Hypothalamus (tissue), 51 donors: ENCODE results near the gene NECAB2.

Experiments
- DNase-seq, 51 donors: peaks; one replicate each; lab custom pipeline; 2025; lab: John Stamatoyannopoulos, UW

NECAB2 gene

DNA sequence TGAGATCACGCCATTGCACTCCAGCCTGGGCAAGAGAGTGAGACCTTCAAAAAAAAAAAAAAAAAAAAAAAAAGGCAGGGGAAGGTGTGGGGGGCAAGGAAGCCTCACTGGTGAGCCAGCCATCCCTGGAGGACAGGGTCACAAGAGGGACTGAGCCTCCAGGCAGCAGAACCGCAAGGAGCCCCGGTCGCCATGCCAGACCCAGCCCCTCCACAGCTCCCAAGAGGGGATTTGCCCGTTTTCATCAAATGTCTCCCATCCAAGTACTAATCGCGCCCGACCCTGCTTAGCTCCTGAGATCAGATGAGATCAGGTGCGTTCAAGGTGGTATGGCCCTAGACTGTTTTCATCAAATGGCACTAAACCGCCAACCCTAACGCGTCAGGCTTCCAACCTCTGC, 71.7 kb downstream of the NECAB2 start:
- no peak for DNase-seq

DNA sequence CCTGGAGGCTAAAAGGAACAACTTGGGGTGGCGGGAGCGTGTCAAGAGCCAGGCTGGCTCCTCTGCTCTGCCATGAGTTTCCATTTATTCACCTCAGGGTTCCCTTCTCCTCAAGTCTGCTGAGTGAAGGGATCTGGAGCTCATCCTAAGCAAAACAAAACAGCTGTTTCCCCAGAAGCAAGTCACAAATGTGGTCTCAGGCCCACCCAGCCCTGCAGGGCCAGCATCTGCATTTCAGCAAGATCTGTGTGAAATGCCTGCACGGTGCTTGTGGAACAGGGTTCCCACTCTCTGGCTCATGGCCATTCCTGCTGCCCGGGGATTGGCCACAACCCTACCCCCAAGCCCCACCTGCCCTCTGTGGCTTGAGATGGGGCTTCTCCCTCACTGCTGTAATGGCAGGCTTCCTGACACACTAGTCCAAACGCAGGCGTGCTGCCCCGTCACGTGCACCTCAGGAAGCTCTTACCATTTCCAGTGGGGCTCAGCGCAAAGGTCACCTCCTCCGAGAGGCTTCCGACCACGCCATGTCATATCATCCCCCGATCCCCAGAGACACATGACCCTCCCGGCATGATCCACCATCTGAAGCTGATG, 72.3 kb downstream of the NECAB2 start:
- DNase-seq, result no peak

DNA sequence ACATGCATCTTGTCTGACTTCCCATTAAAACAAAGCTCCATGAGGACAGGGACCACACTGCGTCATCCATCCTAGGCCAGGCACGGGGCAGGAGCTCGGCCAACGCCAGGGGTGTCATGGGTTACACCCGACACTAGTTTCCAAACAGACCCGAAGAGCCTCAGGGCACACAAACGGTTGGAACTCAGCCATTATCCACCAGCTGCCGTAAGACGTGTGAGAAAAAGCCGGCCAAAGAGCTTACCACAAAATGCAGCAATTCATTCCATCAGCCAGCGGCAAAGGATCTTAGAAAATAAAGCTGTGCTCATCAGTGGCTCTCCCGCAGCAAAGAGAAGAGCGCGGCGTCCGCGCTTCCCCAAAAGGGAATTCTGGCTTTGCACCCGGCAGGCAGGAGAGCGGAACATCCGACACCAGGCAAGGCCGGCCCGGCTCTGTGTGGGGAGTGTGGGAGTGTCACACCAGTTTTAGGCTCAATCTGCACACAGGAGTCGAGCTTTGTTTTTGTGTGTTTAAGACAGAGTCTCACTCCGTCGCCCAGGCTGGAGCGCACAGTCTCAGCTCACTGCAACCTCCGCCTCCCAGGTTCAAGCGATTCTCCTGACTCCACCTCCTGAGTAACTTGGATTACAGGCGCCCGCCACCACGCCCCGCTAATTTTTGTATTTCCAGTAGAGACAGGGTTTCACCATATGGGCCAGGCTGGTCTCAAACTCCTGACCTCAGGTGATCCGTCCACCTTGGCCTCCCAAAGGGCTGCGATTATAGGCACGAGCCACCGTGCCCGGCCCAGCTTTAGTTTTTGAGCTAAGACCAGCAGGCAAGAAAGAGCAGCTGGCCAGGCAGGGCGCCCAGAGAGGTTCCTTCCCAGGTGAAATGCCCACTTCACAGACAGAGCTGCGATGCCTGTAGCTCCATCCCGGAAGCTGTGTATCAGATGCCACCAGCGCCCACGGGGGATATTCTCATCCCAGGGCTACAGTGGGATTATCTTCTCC, 73.1 kb downstream of the NECAB2 start:
- peak in 8 of 51 donors; percentile 10 to 26 (median 18) for DNase-seq

DNA sequence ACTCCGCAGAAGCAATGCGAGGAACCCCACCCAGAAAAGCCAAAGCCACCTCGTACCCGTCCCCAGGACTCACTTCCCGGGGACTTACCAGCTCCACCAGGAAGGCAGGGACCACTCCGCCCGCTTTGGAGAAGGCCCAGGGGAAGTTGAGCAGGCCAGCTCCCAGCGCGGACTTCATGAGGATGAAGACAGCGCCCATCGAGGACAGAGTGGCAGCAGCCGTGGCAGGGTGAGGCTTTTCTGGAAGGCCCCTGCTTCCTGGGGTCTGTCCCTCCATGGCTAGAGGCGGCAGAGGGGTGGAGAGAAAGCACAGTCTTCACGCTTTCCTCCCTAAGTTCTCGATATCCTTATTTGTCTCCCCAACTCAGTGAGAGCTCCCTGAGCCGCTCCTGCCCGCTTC, 73.8 kb downstream of the NECAB2 start:
- DNase-seq, result no peak

DNA sequence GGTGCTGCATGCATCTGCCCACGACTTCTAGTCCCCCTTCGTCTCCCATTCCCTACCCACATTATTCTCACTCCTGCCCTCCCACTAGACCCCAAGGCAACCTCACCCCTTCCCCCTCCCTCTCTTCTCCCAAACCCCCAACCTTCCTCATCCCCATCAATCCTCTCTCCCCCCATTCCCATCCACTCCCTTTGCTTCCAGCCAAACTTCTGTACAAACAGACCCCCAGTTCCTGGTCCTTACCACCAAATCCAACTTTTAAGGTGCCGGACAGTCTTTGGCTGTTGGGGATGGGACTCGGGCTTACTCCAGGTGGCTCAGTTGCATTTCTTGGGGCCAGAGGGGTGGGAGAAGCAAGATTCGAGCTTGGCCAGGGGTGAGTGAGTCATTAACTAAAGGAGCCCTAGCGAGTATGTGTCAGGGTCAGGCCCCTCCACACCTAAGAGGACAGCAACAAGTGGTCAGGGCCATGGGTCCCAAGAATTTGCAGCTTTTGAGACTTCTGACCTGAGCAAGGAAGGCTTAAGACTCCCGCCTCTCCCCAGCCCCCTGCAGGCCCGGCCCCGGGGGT, 74.3 kb downstream of the NECAB2 start, which contains the start of gene SLC38A8:
Gene SLC38A8, minus strand, starts transcription at position 488 of the 571 bp plus-strand sequence. CDS start 638 bp downstream, outside the sequence.
- no peak for DNase-seq

DNA sequence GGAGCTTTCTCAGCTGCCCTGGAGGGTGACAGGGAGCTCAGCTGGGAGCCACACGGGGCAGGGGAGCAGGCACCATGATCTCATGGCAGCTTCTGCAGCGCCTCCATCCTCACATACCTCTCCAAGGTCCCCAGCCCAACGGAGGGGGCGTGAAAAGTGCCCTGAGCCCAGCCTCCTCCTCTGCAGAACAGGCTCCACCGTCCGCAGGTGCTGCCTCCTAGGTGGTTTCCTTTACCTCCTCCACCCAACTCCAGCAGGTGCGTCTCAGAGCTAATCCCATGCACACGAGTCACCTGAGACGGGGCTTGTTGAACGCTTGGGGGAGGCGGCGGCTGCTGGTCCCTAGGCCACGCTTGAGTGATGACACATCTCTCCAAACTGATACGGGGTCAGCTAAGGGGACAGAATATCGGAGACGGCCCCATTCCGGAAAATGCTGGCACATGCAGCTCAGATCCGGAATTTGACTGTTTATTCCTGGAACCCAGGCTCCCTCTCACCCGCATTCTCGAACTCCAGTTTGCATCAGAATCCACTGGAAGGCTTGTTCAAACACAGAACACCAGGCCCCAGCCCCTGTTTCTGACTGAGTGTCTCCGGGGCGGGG, 74.9 kb downstream of the NECAB2 start:
- DNase-seq, result no peak

DNA sequence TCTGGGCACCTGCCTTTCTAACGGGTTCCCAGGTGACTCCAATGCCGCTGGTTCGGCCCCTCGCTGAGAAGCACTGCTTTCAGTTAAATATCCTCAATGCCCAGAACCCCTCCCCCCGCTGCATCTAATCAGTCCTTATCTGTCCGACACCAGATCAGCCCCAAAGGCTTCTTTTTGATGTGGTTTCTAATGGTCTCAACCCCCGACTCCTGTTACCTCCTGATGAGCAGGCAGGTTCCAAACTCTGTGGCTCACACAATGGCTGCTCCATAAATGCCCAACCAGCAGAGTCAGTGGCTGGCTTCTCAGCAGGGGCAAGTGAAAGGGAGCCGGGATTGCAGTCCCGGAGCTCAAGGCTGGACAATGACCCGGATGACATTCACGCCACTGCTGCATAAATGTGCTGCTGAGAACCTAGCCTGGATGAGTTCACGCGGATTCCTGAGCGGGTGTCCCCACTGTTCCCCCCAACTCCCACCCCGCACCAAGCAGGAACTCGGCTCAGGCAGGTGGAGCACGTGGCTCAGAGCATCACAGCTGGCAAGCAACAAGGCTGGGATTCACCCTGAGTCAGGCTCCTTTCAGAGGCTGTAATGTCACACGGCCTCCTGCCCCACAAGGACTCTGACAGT, 75.6 kb downstream of the NECAB2 start:
- DNase-seq, result no peak

DNA sequence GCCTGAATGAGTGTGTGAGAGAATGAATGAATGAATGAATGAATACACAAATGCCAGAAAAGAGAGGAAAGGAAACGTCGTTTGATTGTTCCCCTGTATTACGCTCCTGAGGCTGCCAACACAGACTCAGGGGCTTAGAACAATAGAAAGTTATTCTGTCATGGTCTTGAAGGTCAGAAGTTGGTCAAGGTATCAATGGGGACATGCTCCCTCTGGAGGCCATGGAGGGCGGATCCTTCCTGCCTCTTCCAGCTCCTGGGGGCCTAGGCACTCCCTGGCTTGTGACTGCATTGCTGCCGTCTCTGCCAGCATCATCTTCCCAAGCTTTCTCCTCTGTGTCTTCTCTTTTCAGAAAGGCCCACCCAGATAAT, 76.1 kb downstream of the NECAB2 start:
- no peak for DNase-seq

DNA sequence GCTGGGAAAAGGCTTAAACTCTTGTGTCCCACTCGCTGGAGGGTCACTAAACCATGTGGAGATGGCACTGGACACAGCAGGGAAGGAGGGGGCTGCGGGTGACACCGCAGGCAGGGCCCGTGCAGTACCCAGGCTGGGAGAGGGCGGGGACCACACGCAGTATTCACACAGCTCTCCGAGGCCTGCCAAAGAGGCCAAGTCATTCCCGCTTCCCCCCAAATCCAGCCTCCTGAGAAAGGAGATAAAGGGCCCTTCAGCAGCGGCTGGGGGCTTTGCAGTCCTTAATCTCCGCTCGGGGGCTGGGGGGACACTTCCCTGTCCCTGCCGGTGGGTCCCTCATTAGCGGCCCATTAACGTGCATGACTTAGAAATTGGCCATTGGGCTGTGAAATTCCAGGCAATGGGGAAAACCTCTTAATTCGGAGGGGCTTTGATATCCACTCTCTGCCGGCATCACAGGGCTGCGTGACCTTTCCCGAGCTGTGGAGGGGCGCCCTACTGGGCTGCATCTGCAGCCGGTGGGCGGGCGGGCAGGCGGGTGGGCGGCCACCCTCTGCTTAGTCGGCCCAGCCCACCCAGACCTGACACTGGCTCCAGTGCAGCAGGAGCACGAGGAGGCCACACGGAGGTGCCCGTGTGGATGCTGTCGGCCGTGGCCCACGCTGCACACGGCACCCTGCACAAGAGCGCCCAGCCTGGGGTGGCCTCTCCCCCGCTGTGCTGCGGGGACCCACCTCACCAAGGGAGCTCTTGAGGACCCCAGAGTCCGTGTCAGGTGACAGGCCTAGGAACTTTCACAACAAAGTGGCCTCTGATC, 77.2 kb downstream of the NECAB2 start:
- DNase-seq, result no peak

DNA sequence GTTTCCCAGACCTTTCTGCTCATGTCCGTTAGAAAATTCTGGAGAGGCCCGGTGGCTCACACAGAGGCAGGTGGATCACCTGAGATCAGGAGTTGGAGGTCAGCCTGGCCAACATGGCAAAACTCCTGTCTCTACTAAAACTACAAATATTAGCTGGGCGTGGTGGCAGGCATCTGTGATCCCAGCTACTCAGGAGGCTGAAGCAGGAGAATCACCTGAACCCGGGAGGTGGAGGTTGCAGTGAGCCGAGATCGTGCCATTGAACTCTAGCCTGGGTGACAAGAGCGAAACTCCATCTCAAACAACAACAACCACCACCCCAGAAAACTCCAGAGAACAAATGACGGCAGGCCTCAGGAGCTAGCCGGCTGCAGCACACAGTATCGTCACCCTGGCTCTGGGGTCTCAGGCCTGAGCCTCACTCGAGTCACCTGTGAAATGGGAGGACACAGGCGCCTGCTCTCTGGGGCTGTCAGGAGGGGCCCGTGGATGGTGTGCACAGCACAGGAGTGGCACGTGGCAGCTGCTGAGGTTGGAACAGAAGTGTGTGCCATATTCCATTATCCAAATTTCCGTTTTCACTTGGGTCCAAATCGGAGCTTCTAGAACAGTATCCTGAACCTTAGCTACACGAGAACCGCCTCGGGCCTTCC, 77.9 kb downstream of the NECAB2 start:
- DNase-seq, result no peak

DNA sequence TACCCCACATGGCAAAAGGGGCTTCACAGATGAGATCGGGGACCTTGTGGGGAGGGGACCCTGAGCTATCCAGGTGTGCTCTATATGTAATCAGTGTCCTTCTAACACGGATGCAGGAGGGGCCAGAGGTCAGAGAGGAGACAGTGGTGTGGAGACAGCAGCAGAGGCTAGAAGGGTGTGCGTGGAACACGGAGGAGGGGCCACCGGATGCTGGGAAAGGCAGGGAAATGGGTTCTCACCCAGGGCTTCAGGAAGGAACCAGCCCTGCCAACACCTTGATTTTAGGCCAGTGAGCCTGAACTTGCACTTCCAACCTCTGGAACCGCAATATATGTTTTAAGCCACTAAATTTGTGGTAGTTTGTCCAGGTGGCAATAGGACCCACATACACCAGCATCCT, 79.2 kb downstream of the NECAB2 start:
- DNase-seq, result no peak

DNA sequence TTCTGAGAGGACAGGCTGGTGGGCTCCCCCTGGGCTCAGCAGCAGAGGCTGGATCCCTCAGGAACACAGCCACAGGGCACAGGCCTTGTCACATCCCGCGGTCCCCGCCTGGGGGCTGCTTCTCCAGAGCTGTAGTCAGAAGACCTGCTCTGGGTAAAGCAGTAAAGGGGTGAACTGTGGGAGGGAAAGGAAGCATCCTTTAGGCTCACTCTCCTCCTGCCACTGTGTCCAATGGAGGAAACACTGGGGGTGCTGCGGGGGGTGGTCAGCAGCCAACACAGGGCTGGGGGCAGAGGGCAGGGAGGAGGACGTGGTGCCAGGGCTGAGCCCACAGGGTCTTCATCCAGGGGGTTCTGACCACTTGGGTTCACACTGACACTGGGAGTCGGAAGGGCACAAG, 79.6 kb downstream of the NECAB2 start:
- no peak for DNase-seq

DNA sequence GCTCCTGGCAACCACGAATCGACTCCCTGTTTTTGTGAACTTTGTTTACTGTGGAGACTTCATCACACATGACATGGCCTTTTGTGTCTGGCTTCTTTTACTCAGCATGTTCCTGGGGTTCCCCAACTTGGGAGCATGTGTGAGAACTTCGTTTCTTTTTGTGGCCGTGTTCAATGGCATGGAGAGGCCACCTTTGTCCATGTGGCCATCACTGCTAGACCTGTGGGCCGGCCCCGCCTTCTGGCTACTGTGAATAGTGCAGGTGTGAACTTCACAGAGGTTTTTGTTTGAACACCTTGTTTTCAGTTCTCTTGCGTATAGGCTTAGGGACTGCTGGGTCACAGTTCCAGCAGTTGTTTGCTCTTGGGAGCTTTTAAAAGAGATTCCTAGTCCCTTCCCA, 80.2 kb downstream of the NECAB2 start:
- no peak for DNase-seq

DNA sequence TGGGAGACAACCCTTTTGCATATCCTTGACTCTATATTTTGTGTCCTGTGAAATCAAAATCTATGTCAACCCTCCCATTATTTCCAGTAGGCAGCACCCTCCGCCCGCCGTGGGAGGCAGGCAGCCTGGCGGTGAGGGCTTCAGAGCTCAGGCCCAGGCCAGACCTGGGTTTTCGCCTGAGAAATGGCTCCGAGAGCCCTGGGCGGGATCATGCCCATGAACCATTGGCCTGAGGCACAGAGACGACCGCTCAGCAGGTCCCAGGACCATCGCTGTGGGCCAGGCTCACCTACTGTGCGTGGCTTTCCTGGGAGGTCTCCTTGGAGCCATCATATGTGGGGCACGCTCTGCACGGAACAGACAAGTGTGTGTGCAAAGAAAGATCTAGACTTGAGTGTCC, 80.8 kb downstream of the NECAB2 start:
- DNase-seq, result no peak

DNA sequence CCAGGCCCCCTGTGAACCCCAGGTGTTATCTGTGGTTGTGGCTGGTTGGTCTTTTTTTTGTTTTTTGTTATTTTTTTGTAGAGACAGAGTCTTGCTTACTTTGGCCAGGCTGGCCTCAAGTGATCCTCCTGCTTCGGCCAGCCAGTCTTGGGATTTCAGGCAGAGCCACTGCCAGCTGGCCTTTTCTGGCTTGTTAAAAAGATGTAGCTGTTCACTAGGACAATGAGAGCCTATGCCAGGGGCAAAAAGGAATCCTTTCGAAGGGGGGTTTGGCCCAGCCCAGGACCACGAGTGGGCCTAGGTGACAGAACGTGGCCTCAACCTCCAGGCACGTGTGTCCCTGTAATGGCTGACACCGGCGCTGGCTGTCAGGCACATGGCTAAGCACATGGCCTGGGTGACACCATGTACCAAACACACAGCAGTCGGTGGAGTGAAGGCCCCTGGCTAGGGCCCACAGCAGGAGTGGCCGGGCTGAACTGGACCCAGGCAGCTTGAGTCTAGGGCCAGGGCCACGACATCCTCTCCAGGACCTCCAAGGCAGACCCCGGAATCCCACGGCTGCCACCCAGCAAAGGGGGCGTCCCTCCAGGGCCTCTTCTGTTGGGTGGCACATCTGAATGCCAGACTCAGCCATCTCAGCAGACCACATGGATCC, 81.5 kb downstream of the NECAB2 start:
- peak in 5 of 51 donors; percentile 3 to 36 (median 18) for DNase-seq

DNA sequence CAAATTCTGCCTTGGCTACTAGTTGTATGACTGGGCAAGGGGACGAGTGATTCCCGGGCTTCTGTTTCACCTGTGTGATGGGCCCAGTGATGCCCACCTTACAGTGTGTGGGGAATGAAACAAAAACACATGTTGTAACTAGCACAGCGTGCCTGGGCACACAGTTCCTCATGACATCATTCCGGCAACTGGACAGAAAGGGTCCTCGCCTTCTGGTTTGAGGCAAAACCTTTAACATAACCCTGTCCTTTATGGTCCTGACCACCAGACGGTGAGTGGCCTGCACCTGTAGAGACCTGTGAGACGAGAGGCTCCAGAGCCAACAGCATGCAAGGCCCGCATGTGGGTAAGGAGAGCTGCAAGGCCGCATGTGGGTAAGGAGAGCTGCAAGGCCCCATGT, 82.3 kb downstream of the NECAB2 start:
- no peak for DNase-seq

DNA sequence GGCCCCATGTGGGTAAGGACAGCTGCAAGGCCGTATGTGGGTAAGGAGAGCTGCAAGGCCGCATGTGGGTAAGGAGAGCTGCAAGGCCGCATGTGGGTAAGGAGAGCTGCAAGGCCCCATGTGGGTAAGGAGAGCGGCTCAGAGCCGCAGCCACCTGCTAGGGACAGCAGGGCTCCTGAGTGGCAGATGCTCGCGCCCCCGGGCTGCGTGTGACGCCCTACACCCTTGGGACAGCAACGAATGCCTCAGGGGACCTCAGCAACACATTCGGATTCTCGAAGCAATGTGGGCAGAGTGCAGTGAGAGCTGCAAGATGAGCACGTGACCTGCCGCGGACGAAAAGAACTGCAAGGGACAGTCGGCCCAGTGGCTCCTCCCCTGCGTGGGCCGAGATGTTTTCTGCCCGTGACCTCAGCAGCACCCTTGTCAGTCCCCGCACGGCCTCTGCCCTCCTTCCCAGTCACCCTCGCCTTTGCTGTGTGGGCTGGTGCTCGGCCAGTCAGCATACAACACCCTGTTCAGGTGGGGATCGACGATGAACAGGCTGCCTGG, 84.1 kb downstream of the NECAB2 start:
- DNase-seq, result no peak
